ENCODE measurements around the gene COL1A1.

COL1A1 gene

DNA sequence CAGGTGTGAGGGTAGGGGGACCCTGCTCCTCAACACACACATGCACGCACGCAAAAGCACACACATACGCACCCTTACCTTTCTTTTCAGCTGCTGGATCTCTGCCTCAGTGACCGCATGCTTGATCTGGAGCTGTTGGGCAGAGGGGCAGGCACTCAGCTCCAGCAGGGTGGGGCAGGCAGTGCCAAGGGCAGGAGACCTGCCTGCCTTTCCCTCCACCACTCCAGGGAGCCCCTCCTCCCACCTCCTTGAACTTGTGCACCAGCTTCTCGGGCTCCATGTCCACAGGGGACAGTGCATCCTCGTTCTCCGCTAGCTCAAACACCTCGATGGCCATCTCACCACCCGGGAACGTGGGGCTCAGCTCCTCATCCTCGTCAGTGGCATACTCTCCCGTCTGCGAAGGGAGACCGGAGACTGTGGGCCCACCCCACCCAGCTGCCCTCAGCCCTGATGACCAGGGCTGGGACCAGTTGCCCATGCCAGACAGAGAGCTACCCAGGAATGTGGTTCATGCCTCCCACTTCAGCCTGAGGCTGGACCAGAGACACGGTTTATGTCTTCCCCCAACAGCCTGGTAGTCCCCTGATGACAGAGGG is 62.1 kb downstream of the COL1A1 start:
- no peak for DNase-seq

DNA sequence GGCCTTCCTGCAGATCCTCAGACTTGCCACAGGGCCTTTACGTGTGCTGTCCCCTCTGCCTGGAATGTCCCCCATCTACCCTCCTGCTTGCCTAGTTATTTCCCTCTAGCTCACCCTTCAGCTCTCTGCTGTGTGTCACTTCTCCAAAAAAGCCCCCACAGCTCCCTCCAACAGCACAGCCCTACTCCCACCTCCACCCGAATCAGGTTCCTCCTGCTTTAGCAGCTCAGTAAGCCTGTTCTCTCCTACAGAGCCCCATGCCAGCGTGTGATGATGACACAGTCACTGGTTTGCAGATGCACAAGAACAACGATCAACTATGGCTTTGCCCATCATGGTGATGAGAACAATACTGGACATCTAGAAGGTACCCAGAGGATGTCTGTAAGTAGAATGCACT is 64.4 kb downstream of the COL1A1 start:
- no peak for DNase-seq

DNA sequence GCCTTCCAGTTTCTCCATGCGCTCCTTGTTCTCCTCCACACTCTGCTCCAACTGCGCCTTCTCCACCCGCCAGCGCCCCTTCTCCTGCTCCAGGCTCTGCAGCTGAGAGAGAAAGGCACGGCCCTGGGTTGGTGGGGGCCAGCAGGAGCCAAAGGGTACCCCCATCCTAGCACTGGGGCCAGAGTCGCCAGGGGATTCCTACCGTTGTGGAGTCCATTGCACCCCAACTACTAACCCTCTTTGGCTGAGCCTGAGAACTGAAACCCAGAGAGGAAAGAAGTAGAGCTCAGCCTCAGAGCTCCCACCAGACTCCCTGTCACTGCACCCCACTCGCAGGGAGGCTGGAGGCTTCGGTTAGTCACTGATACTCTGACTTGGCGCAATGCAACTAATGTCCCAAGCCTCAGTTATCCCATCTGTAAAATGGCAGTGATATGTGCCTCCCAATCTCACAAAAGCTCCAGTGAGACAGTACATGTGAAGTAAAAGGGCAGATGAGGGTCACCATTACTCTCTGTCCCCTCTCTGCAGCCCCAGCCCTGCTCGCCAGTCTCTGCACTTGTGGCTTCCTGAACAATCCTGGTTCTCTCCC is 65.2 kb downstream of the COL1A1 start:
- no peak for DNase-seq

DNA sequence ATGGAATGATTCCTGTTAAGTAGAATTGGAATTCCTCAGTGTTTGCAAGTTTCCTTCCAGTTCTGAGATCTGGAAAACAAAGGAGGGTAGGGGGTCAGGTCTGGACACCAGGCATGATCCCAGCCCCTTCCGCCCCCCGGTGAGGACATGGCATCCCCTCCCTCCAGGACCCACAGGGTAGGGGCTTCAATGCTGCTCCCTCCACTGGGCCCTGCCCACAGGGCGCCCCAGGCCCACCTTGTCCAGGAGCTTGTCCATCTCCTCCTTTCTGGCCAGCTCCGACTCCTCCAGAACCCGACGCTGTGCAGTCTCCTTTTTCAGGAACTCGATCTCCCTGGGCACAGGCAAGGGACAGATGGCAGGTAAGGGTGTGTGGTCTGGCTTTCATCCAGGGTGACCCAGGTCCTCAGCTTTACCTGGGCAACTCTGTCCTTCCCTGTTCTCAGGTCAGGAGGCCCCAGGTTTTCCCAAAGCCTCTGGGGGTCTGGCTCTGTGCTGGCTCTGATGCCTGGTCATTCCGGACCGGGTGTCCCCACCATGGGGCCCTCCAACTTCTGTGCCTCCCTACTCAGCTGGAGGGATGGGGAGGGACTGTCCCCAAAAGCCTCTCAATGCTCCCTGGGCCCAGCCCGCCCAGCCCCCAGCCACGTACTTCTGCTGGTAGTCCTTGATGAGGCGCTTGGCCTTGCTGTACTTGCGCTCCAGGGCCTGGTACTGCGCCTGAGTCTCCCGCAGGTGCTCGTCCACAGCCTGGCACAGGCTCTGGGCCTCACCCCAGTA is 65.9 kb downstream of the COL1A1 start:
- no peak for DNase-seq

DNA sequence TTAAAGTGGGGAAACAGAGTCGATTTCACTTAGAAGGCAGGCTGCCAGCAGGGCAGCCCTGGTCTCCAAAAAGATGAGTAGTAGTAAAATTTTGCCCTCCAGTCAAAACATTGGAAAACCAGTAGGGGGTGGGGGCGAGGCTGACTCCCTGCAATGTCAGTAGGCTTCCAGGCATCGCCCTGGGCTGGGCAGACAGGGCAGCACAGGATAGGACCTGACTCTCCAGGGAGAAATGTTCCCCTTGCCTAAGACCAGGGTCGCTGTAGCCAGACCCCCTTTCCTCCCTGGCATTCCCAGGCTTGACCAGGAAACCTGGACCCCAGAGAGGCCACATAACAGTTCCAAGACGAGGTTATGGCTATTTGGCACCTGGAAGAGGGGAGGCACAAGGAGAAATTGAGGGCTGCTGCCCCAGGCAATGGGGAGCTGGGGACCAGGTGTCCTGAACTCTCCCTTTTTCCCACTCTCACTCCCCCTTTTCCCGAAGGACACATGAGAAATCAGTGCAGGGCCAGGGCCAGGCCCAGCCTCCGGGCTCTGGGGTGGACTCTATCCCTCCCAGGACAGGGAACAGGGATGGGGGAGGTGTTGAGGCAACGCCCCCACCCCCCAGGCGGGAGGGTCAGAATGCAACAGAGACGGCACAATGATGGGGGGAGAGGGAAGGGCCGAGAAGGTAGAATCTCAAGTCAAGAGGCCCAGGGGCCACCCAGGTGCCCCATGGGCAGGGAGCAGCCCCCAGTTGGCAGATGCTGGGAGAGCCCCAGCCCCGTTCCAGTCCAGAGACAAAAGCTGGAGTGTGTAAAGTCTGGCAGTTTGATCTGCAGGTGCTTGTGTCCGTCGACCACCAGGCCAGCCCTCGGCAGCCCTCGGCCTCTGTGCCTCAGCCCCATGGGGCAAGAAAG is 67.0 kb downstream of the COL1A1 start:
- no peak for DNase-seq

DNA sequence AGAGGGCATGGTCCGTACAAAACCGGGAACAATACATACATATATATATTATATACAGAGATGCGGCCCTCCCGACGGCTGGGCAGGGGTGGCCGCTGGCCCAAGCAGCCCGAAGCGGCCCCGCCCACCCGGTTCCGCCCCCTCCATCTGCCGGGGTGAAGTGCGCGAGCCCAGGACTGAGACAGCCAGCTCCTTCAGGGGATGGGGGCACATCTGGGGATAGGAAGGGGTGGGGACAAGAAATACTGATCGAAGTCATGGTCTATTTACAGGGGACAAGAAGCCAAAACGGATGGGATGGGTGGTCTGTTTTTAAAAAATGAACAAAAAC is 67.7 kb downstream of the COL1A1 start:
- no peak for DNase-seq

Data from AML-193 (cell line).